HepG2 (cell line): Measurements from ENCODE around the gene CTDSPL2. TPM values are rescaled to one million over a fixed set of nuclear protein-coding genes. Genes with fewer than 3 reads are reported as not detected.
A peak's percentile ranks its signal among the peaks of the same experiment; 100 is the strongest.

Experiments
- ATAC-seq: fragments of 200-7000 bp; cut with Tn5 transposase; 3 replicates; pipeline ENCODE4 v1.9.1; 2020; ENCODE audit warnings: mild to moderate bottlenecking, moderate library complexity
- BruUV-seq: library from RNA; stranded (reverse); fragments of 400-500 nt; replicated peaks from 2 replicates; lab custom pipeline; 2021; lab: Mats Ljungman, UMichigan
- CTCF ChIA-PET: fragments of 300-600 bp; formaldehyde crosslinking; extraction: SDS; loops from one replicate; lab custom pipeline; 2021; ENCODE audit warnings: low total read pairs, inconsistent platforms, low intra/inter-chr PET ratio; lab: Yijun Ruan, JAX
- POLR2A ChIA-PET: fragments of 350-600 bp; sonication (Branson Sonifier 250); formaldehyde crosslinking; loops from one replicate; lab custom pipeline; 2020; ENCODE audit warnings: antibody characterized with exemption, inconsistent platforms; lab: Yijun Ruan, JAX
- DNase-seq: peaks from one replicate; pipeline ENCODE4 v3.0.0-alpha.2; 2015; ENCODE audit warnings: low spot score
- FAIRE-seq: peaks from 3 replicates; lab custom pipeline; 2011; peaks lifted over from hg19 to GRCh38; lab: Jason Lieb, UNC
- H2AFZ ChIP-seq: one replicate; pipeline ENCODE4 v1.6.1; 2011; ENCODE audit warnings: low read length, inconsistent platforms
- H3K27ac ChIP-seq: fragments of 300-600 bp; 3 replicates; pipeline ENCODE4 v1.8.0; 2011; ENCODE audit warnings: mixed run types, mild to moderate bottlenecking, mixed read lengths, low read length, inconsistent platforms; ENCODE audit not compliant: insufficient read depth; ENCODE audit errors: extremely low read length
- H3K27me3 ChIP-seq, 2 experiments: fragments of 200-600 bp in 1 of 2; 2 replicates in 1 of 2; 3 replicates in 1 of 2; pipeline versions ENCODE4 v1.6.0 to v1.8.0; 2011; ENCODE audit warnings: low read length in 2 of 2, mild to moderate bottlenecking in 2 of 2, moderate library complexity in 2 of 2, inconsistent platforms in 1 of 2; ENCODE audit not compliant: insufficient read depth in 2 of 2, control insufficient read depth in 1 of 2
- H3K36me3 ChIP-seq, 2 experiments: fragments of 200-600 bp in 1 of 2; replicated peaks in 1 of 2; 2 replicates in 1 of 2; 3 replicates in 1 of 2; pipeline versions ENCODE4 v1.5.1 to v1.8.0; 2011; ENCODE audit warnings: low read length in 2 of 2, inconsistent platforms in 1 of 2; ENCODE audit not compliant: insufficient read depth in 2 of 2, control insufficient read depth in 1 of 2
- H3K4me1 ChIP-seq: 2 replicates; pipeline ENCODE4 v1.5.1; 2012; ENCODE audit warnings: low read length, inconsistent platforms; ENCODE audit not compliant: insufficient read depth
- H3K4me2 ChIP-seq: 2 replicates; pipeline ENCODE4 v1.6.0; 2011; ENCODE audit warnings: low read depth, low read length, inconsistent platforms
- H3K4me3 ChIP-seq, 3 experiments: fragments of 200-600 bp in 1 of 3; sonication (generic), shearing (Covaris generic) in 1 of 3; replicated peaks in 1 of 3; 2 replicates each; pipeline ENCODE4 v1.5.1; 2011 to 2016; ENCODE audit warnings: low read length in 3 of 3, inconsistent platforms in 2 of 3, low read depth in 2 of 3, mild to moderate bottlenecking in 2 of 3, control low read depth in 1 of 3, mixed read lengths in 1 of 3; ENCODE audit not compliant: insufficient read depth in 1 of 3
- H3K79me2 ChIP-seq: one replicate; pipeline ENCODE4 v1.6.1; 2011; ENCODE audit warnings: low read length, inconsistent platforms; ENCODE audit not compliant: insufficient read depth
- H3K9ac ChIP-seq: 2 replicates; pipeline ENCODE4 v1.6.0; 2011; ENCODE audit warnings: mild to moderate bottlenecking, low read depth, low read length, inconsistent platforms; ENCODE audit not compliant: insufficient read depth
- H3K9me3 ChIP-seq: 2 replicates; pipeline ENCODE4 v1.5.1; 2012; ENCODE audit warnings: mild to moderate bottlenecking, low read length
- H4K20me1 ChIP-seq: 2 replicates; pipeline ENCODE4 v1.6.0; 2011; ENCODE audit warnings: inconsistent platforms, mild to moderate bottlenecking, low read length, moderate library complexity; ENCODE audit not compliant: insufficient read depth
- DNMT3B ChIP-seq: conservative IDR thresholded peaks from 2 replicates; pipeline ENCODE4 v1.6.1; 2016; ENCODE audit warnings: missing biosample characterization, control low read depth
- GZF1 ChIP-seq: sonication (generic); formaldehyde crosslinking; IDR thresholded peaks from 2 replicates; pipeline ENCODE4 v1.5.1; 2020; ENCODE audit warnings: mild to moderate bottlenecking, missing genetic modification reagents
- ZIK1 ChIP-seq: sonication (generic); formaldehyde crosslinking; IDR thresholded peaks from 2 replicates; pipeline ENCODE4 v1.5.0; 2020; ENCODE audit warnings: mild to moderate bottlenecking, low read depth, missing genetic modification reagents, borderline replicate concordance
- ZNF367 ChIP-seq: sonication (generic); formaldehyde crosslinking; IDR thresholded peaks from 2 replicates; pipeline ENCODE4 v1.4.0; 2020; ENCODE audit warnings: missing genetic modification reagents, borderline replicate concordance
- ZNF768 ChIP-seq: sonication (generic); formaldehyde crosslinking; IDR thresholded peaks from 2 replicates; pipeline ENCODE4 v1.4.0; 2020; ENCODE audit warnings: missing genetic modification reagents
- WGBS: methylation state at CpG from one replicate; pipeline ENCODE4 v1.1.6; 2017; ENCODE audit warnings: low lambda C conversion rate; 5-methylcytosine and 5-hydroxymethylcytosine counted together
- in situ Hi-C: cut with HindIII; loops from 2 replicates; pipeline ENCODE4 v1.10.0; 2017; ENCODE audit warnings: low pct_unique_long_range_greater_than_20kb; ENCODE audit not compliant: extremely low pct_ligation_motif_present
- intact Hi-C: fragments of 100-400 bp; cut with micrococcal nuclease; formaldehyde crosslinking; loops from one replicate; pipeline ENCODE4 v1.10.0; 2022; ENCODE audit not compliant: unreplicated experiment
- polyA plus RNA-seq, 8 experiments: library from polyadenylated mRNA; depleted of rRNA in 3 of 8; stranded (reverse) in 7 of 8; unstranded in 1 of 8; fragments of >200 nt; fragmentation: Illumina TruSeq in 4 of 8; extraction: Trizol in 4 of 8; gene quantifications; 2 replicates each; pipeline versions ENCODE4 v1.2.1 to v1.2.3, GENCODE V29; 2011 to 2016; ENCODE audit warnings: low read depth in 4 of 8, missing spikeins in 1 of 8, mixed read lengths in 1 of 8; ENCODE audit not compliant: insufficient read depth in 1 of 8
- total RNA-seq, 5 experiments: library from RNA; depleted of rRNA; stranded (reverse); fragments of >200 nt; fragmentation: Illumina TruSeq; extraction: Trizol; gene quantifications; 2 replicates each; pipeline ENCODE4 v1.2.3, GENCODE V29; 2016; ENCODE audit warnings: low read depth in 1 of 5
- TF ChIP-seq, protein P1 (sequence below): IDR thresholded peaks from 2 replicates; pipeline ENCODE4 v1.6.1; 2016; ENCODE audit warnings: low read depth, missing genetic modification reagents, missing compliant biosample characterization

Gene CTDSPL2
- total and polyA plus RNA-seq, 2 of the 13 experiments (the other 11 are each of a cell fraction or from before 2014, with no cell fraction given): 37.4 to 56.2 TPM

DNA sequence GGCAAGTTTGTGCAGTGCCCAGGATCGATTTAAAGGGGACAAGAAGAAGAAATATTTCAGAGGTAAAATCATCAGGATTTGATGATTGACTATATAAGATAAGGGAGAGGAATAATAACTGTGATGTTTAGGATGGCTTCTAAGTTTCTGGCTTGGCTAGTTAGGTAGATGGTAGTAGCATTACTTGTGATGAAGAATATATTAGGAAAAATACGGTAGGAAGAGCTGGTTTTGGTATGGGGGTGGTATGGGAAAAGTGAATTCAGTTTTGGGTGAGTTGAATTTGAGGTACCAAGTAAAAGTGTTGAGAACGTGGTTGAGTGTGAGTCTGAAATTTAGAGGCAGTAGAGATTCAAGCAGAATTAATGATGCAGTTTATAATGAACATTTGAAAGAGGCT, 11.0 kb downstream of the CTDSPL2 start:
- Histone ChIP-seq H3K36me3 (peaks cover 0 to 8% of the 10 kb centered on the region in 2 experiments; a peak in 3 of 5 replicates), H4K20me1 (peaks cover 37% of the 10 kb centered on the region), H3K4me1 (peaks cover 20% of the 10 kb centered on the region), H2AFZ (no peak overlapping the region), H3K4me3 (no peak overlapping the region), H3K4me2 (no peak overlapping the region), H3K9ac (no peak overlapping the region), H3K27me3 (no peaks in the 10 kb centered on the region), H3K27ac (no peak overlapping the region), H3K79me2 (peaks cover 90% of the 10 kb centered on the region), H3K9me3 (no peaks in the 10 kb centered on the region)
- intact Hi-C loops: no loop called here
- no TSS peak for BruUV-seq
- in situ Hi-C loops: no loop called here
- ATAC-seq (no peak), DNase-seq (no peak), FAIRE-seq (no peak)
- CTCF ChIA-PET: no interaction called here
- POLR2A ChIA-PET: no interaction called here
- WGBS: 92% methylated on average over 3 of the region's 3 CpGs
- TF ChIP-seq DNMT3B (no peak), ZIK1 (CRISPR knock-in tag) (no peak), ZNF367 (CRISPR knock-in tag) (no peak), GZF1 (peak; percentile 98), ZNF768 (CRISPR knock-in tag) (no peak)
- TF ChIP-seq, protein P1, sequence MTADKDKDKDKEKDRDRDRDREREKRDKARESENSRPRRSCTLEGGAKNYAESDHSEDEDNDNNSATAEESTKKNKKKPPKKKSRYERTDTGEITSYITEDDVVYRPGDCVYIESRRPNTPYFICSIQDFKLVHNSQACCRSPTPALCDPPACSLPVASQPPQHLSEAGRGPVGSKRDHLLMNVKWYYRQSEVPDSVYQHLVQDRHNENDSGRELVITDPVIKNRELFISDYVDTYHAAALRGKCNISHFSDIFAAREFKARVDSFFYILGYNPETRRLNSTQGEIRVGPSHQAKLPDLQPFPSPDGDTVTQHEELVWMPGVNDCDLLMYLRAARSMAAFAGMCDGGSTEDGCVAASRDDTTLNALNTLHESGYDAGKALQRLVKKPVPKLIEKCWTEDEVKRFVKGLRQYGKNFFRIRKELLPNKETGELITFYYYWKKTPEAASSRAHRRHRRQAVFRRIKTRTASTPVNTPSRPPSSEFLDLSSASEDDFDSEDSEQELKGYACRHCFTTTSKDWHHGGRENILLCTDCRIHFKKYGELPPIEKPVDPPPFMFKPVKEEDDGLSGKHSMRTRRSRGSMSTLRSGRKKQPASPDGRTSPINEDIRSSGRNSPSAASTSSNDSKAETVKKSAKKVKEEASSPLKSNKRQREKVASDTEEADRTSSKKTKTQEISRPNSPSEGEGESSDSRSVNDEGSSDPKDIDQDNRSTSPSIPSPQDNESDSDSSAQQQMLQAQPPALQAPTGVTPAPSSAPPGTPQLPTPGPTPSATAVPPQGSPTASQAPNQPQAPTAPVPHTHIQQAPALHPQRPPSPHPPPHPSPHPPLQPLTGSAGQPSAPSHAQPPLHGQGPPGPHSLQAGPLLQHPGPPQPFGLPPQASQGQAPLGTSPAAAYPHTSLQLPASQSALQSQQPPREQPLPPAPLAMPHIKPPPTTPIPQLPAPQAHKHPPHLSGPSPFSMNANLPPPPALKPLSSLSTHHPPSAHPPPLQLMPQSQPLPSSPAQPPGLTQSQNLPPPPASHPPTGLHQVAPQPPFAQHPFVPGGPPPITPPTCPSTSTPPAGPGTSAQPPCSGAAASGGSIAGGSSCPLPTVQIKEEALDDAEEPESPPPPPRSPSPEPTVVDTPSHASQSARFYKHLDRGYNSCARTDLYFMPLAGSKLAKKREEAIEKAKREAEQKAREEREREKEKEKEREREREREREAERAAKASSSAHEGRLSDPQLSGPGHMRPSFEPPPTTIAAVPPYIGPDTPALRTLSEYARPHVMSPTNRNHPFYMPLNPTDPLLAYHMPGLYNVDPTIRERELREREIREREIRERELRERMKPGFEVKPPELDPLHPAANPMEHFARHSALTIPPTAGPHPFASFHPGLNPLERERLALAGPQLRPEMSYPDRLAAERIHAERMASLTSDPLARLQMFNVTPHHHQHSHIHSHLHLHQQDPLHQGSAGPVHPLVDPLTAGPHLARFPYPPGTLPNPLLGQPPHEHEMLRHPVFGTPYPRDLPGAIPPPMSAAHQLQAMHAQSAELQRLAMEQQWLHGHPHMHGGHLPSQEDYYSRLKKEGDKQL (CRISPR knock-in tag): no peak
